HepG2 (cell line): ENCODE data around the gene ATP6V1G2. TPM values are rescaled to one million over a fixed set of nuclear protein-coding genes. Genes with fewer than 3 reads are reported as not detected.

ENCODE experiments used
- FLYWCH1 ChIP-seq: sonication (generic); formaldehyde crosslinking; IDR thresholded peaks from 2 replicates; pipeline ENCODE4 v1.8.1; 2023; ENCODE audit warnings: mild to moderate bottlenecking, missing genetic modification reagents
- HIVEP1 ChIP-seq: sonication (generic); formaldehyde crosslinking; IDR thresholded peaks from 2 replicates; pipeline ENCODE4 v1.4.0; 2020; ENCODE audit warnings: mild to moderate bottlenecking, missing genetic modification reagents
- KLF6 ChIP-seq: IDR thresholded peaks from 2 replicates; pipeline ENCODE4 v1.8.0; 2016; ENCODE audit warnings: missing biosample characterization, missing genetic modification reagents
- RERE ChIP-seq: IDR thresholded peaks from 2 replicates; pipeline ENCODE4 v1.6.1; 2016; ENCODE audit warnings: low read depth, missing genetic modification reagents, missing compliant biosample characterization
- SETDB1 ChIP-seq: sonication (generic); formaldehyde crosslinking; IDR thresholded peaks from 2 replicates; pipeline ENCODE4 v1.5.1; 2020; ENCODE audit warnings: missing genetic modification reagents, mild to moderate bottlenecking, borderline replicate concordance
- THAP8 ChIP-seq: sonication (generic); formaldehyde crosslinking; IDR thresholded peaks from 2 replicates; pipeline ENCODE4 v1.5.1; 2020; ENCODE audit warnings: missing genetic modification reagents, mild to moderate bottlenecking, borderline replicate concordance
- ZHX2 ChIP-seq, 2 experiments: sonication (generic) in 1 of 2; formaldehyde crosslinking in 1 of 2; IDR thresholded peaks; 2 replicates each; pipeline versions ENCODE4 v1.6.1 to v1.9.0; 2014 to 2022; ENCODE audit warnings: antibody characterized with exemption in 1 of 2, borderline replicate concordance in 1 of 2, inconsistent platforms in 1 of 2, low read depth in 1 of 2, missing genetic modification reagents in 1 of 2
- ZNF260 ChIP-seq: sonication (generic); formaldehyde crosslinking; IDR thresholded peaks from 2 replicates; pipeline ENCODE4 v1.4.0; 2020; ENCODE audit warnings: missing genetic modification reagents, low read depth, mild to moderate bottlenecking, borderline replicate concordance
- ZNF296 ChIP-seq: sonication (generic); formaldehyde crosslinking; conservative IDR thresholded peaks from 2 replicates; pipeline ENCODE4 v1.5.0; 2020; ENCODE audit warnings: mild to moderate bottlenecking, missing genetic modification reagents
- ZNF335 ChIP-seq: sonication (generic); formaldehyde crosslinking; IDR thresholded peaks from 2 replicates; pipeline ENCODE4 v1.4.0; 2020; ENCODE audit warnings: missing genetic modification reagents
- ZNF644 ChIP-seq: IDR thresholded peaks from 2 replicates; pipeline ENCODE4 v1.6.1; 2016; ENCODE audit warnings: low read depth
- ZNF777 ChIP-seq: sonication (generic); formaldehyde crosslinking; IDR thresholded peaks from 2 replicates; pipeline ENCODE4 v1.4.0; 2020; ENCODE audit warnings: missing genetic modification reagents
- polyA plus RNA-seq, 8 experiments: library from polyadenylated mRNA; depleted of rRNA in 3 of 8; stranded (reverse) in 7 of 8; unstranded in 1 of 8; fragments of >200 nt; fragmentation: Illumina TruSeq in 4 of 8; extraction: Trizol in 4 of 8; gene quantifications; 2 replicates each; pipeline versions ENCODE4 v1.2.1 to v1.2.3, GENCODE V29; 2011 to 2016; ENCODE audit warnings: low read depth in 4 of 8, missing spikeins in 1 of 8, mixed read lengths in 1 of 8; ENCODE audit not compliant: insufficient read depth in 1 of 8
- total RNA-seq, 5 experiments: library from RNA; depleted of rRNA; stranded (reverse); fragments of >200 nt; fragmentation: Illumina TruSeq; extraction: Trizol; gene quantifications; 2 replicates each; pipeline ENCODE4 v1.2.3, GENCODE V29; 2016; ENCODE audit warnings: low read depth in 1 of 5

Gene ATP6V1G2
- total and polyA plus RNA-seq, 2 of the 13 experiments (the other 11 are each of a cell fraction or from before 2014, with no cell fraction given), result 0.27 to 0.83 TPM

- TF ChIP-seq SETDB1, result no peak
- no peak; the same call in 1 of the 2 replicates for TF ChIP-seq THAP8 (CRISPR knock-in tag)
- TF ChIP-seq ZNF644, result peak; percentile 80; the same call in 1 of the 2 replicates
- peak; percentile 80 for TF ChIP-seq HIVEP1
- TF ChIP-seq ZNF335 (CRISPR knock-in tag), result peak; percentile 99
- TF ChIP-seq RERE (CRISPR knock-in tag), result peak; percentile 23; the same call in 1 of the 2 replicates
- TF ChIP-seq KLF6, result peak; percentile 93
- TF ChIP-seq ZNF777 (CRISPR knock-in tag), result peak; percentile 57; the same call in 1 of the 2 replicates
- TF ChIP-seq FLYWCH1, result no peak
- TF ChIP-seq ZHX2 (IDR thresholded peaks at IDR 0.05; ENCODE audit: low read depth), result peak; percentile 85
- TF ChIP-seq ZHX2 (CRISPR knock-in tag; IDR thresholded peaks at IDR 0.05; ENCODE audit: borderline replicate concordance), result peak; percentile 96; the same call in 1 of the 2 replicates
- no peak for TF ChIP-seq ZNF260 (CRISPR knock-in tag)
- no peak for TF ChIP-seq ZNF296
Measured at GRCh38 chr6:31541658-31542521, 4.5 kb downstream of the ATP6V1G2 start, which contains the start of gene DDX39B (continued).
